ENCODE measurements around the gene RNF224.
"Not testable (repeated sequence)": the region's sequence is repeated elsewhere in the genome, so short reads cannot be mapped to it uniquely, and the experiment has no call there.

RNF224 gene

DNA sequence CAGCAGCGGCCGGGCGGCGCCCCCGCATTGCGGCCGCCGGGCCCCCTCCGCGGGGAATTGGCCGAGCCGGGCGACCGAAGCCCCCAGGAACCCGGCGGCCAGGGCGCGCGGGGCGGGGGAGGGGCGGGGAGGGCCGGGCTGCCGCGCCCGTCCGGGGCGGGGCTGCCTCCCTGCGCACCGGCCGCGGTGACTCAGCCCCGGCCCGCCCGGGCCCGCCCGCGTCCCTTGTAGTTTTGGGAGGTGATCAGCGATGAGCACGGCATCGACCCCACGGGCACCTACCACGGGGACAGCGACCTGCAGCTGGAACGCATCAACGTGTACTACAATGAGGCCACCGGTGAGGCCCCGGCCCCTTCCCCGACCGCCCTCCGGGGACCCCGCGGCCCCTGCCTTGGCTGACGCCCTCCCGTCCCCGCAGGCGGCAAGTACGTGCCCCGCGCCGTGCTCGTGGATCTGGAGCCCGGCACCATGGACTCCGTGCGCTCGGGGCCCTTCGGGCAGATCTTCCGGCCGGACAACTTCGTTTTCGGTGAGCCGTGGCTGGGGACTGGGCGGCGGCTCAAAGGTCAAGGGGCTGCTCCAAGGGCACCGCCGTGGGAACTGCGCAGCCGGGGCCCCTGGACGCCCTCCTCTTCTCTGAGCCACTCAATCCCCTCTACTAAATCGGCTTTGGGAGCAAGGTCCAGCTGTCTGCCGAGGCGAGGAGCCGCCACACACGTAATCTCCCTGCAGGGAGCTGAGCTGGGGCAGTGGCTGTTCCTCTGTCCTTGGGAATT is 14.4 kb downstream of the RNF224 start:
- DNase-seq, result no peak

DNA sequence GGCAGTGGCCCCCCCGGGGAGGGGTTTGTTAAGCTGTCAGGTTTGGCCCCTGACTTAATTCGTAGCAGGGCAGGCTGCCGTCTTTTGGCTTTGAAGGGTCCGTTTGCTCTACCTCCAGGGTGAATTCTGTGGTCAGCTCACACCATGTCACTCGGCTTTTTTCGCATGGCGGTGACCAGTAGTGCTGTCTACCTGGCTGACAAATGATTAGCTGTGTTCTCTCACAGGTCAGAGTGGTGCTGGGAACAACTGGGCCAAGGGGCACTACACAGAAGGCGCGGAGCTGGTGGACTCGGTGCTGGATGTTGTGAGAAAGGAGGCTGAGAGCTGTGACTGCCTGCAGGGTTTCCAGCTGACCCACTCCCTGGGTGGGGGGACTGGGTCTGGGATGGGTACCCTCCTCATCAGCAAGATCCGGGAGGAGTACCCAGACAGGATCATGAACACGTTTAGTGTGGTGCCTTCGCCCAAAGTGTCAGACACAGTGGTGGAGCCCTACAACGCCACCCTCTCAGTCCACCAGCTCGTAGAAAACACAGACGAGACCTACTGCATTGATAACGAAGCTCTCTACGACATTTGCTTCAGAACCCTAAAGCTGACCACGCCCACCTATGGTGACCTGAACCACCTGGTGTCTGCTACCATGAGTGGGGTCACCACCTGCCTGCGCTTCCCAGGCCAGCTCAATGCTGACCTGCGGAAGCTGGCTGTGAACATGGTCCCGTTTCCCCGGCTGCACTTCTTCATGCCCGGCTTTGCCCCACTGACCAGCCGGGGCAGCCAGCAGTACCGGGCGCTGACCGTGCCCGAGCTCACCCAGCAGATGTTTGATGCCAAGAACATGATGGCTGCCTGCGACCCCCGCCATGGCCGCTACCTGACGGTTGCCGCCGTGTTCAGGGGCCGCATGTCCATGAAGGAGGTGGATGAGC is 15.2 kb downstream of the RNF224 start:
- no peak for DNase-seq

DNA sequence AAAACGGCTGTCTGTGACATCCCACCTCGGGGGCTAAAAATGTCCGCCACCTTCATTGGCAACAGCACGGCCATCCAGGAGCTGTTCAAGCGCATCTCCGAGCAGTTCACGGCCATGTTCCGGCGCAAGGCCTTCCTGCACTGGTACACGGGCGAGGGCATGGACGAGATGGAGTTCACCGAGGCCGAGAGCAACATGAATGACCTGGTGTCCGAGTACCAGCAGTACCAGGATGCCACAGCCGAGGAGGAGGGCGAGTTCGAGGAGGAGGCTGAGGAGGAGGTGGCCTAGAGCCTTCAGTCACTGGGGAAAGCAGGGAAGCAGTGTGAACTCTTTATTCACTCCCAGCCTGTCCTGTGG is 15.9 kb downstream of the RNF224 start:
- not testable (repeated sequence) for DNase-seq

DNA sequence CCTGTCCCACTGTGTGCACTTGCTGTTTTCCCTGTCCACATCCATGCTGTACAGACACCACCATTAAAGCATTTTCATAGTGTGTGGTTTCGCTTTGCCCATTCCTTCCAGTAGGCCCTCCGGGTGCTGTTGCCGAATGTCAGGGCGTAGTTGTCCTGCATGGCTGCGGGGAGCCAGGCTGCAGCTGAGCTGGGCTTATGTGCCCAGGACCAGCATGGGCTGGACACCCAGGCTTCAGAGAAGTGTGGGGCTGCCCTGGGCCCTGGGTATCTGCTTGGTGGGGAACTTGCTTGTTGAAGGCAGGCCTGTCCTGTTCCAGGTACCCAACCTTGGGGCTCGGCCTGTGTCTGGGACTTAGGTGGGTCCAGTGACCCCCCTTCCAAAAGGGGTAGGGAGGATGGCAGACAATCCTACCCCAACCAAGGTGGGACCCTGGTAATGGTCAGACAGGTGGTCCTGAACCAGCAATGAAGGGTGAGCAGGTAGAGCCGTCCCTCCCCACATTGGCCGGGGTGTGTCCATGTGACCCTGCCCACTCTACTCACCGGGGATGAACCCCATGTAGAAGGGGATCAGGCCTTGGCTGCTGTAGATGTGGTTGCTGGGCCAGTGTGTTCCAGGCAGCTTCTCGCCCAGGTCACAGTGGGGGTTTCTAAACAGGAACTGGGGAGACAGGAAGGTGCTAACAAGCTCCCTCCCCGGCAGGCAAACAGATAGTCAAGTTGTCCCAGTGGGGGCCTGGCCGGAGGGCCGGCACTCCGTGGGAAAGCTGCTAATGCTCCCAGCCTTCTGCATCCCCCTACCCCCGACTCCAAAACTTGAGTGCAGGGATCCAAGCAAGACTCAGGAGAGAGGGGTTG is 16.6 kb downstream of the RNF224 start:
- no peak for DNase-seq

DNA sequence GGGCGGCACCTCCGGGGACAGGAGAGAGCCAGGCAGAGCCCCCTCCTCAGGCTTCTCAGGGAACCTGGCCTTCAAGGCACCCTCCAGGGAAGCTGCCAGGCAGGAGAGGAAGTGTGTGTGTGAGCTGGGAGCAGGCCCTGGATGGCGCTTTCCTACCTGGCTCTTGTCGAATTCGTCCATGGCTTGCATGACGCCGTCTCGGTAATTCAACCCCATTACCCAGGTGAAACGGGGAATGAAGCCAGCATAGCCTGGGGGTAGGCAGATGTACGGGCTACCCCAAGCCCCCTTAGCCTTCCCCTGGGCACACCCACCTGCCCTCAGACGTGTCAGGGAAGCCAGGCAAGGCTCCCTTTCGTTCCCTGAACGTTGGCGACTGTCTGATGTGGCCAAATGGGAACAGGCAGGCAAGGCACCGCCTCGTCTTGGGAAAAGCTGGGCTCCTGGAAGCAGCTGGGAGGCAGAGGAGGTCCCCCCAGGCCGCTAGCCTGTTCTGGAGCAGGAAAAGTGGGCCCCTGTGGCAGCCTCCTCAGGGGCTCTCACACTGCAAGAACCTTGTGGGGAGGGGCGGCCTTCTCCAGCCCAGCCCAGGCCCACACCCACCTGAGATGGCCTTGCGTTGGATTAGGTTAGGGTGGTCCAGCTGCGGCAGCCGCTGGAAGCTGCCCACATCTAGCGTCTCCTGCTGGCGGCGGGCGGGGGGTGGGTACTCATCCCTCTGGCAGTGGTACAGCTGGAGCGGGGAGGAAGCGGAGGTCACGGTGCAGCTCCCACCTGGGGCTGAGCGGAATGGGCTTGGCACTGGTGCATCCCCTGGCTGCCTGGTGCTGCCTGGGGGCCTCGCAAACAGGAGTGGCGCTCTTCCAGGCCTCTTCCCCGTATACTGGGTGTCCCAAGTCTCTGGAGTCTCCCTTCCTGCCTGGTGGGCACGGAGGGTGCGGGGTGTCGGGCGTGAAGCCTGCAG is 17.5 kb downstream of the RNF224 start:
- DNase-seq, result peak; percentile 41

DNA sequence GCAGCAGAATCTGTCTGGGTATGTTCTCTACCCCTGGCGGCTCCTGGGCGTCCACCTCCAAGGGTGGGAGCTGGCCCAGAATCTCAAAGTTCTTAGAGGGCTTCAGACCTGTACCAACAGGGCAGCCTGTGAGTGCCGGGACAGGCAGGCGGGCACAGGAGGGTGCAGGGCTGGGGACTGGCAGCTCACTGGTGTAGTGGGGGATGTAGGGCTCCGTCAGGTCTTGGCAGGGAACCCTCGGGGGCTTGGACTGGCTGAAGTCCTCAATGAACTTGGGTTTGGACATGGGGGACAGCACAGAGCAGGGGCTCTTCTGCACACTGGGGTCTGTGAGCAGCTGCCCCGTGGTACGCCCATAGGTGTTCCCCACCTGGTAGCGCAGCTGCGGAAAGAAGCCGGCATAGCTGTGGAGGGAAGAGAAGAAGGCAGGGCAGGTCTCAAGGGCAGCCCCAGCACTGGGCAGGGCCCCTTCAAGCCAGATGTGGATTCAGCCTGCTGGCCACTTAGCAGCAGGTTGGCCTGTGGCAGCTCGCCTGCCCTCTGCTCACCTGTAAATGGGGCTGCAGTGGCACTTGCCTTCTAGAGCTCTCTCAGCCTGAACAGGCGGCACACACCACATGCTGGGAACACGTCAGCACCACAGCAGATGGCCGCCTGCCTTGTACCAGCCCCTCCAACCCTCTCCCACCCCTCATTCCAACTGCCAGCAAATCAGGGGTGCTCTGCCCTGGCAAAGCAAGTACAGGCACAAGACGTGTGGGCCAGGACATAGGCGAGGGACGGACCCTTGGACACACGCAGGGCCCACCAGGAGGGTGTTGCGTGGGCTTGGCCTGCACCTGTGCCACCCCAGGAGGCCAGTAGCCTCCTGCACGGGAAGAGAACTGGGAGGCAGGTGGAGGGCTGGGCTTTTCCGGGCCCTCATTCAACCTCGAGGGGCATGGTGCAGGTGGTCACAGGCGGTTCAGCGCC is 18.4 kb downstream of the RNF224 start:
- DNase-seq, result no peak

DNA sequence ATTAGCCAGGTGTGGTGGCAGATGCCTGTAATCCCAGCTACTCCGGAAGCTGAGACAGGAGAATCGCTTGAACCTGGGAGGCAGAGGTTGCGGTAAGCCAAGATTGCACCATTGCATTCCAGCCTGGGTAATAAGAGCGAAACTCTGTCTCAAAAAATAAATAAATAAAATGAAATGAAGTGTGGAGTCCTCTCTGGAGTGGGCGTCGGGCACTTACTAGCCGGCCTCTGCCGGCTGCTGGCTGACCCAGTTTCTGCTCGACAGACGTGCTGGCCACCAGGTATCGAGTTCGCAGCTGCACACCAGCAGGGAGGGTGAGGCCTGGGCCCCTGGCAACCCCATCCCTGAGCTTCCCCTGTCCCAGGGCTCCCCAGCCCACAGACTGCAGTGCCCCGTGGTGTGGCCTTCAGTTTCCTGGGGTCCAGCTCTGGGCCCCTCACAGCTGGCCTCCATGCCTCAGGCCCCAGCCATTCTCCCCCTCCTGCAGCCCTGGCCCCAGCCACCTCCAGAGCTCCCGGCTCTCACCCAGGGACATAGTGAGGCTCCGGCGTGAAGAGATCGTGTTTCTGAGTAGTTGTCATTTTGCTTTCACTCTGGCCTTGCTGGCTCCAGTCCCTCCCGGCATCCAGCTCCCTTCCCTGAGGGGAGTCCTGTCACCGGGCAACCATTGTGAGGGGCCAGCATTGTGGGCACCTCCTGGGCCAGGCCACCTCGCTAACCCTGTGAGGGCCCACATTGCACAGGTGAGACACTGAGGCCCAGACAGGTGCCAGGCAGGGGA is 20.0 kb downstream of the RNF224 start:
- DNase-seq, result no peak

DNA sequence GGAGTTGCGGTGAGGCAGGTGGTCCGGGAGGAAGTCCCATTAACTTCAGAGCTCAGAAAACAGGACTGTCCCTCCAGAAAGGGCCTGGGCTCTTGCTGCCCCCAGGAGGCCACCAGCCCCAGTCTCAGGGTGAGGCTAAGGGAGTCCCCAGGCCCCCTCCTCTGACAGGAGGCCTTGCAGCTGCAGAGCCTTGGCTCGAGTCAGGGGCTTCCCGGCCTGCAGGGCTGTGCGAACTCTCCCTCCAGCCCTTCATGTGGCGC is 20.5 kb downstream of the RNF224 start:
- no peak for DNase-seq

DNA sequence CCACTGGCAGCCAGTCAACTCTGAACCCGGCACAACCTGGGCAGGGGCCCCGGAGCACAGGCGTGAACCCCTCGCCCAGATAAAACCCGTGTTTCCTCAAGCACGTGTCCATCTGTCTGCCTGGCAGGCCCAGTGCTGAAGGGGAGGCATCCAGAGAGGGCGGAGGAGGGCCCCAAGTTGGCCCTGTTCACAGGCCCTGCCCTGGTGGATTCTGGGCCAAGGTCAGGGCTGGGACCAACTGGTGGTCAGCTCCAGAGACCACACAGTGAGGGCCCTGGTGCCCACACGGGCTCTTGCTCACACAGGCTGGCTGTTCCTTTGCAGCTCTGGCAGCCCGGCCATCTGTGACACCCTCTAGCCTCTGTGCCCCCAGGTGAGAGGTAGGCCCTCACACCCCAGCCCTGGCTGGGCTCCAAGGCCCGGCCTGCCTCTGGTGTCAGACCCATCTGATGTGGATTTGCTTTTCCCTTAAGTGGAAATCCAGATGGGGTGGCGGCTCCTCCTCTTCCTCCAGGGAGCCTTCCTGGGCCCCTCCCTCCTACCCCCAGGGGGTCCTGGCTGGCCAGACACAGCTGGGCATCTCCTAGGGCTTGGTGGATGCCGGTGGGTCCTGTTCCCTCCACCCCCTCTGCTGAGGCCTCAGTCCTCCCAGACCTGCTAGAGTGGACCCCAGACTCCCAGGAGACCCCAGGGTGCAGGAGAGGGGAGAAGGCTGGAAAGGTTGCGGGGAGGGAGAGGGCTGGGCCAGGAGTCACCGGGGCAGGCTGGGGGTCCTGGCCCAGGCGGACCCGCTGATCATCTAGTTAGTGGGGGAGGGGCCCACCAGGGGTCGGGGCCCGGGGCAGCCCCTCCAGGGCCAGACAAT is 23.3 kb downstream of the RNF224 start:
- no peak for DNase-seq

DNA sequence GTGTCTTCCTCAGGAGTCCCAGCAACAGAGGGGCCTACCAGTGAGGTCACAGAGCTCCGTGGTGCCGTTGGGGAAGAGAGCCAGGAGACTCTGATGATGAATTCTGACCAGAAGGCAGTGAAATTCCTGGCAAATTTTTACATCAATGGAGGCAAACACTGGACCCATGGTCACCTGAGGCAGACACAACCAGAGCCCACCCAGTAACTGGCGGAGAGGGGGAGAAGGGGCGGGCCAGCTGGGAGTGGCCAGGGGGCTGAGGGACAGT is 23.8 kb downstream of the RNF224 start, which contains the start of gene STPG3:
Gene STPG3, plus strand, starts transcription at position 93 of the 268 bp plus-strand sequence. Its CDS starts 1 bp downstream, at position 94.
- DNase-seq, result no peak

DNA sequence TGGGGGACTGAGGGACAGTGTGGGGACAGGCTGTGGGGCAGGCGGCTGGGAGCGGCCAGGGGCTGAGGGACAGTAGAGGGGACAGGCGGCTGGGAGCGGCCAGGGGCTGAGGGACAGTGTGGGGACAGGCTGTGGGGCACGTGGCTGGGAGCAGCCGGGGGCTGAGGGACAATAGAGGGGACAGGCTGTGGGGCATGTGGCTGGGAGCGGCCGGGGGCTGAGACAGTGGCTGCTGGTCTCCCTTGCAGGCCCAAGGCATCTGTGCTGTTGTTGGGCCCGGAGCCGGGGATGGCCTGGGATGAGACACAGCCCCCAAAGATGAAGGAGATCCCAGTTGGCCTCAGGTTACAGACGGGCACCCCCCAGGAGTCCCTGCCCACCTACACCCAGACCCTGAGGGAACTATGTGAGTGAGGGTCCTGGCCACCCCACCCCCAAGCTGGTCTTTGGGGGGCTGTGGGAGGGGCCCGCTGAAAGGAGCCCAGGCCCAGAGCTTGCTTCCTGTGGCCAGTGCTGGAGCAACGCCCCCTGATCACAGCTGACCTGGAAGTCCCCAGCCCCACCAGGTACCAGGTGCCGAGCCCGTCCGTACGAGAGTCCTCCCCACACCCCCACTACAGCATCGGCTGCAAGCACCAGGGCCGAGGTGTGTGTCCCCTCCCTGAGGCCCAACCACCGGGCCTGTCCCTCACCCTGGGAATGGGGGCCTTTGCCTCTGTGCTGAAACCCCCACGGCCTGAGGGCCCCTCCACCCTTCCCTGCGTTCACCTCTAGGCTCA is 24.4 kb downstream of the RNF224 start:
- DNase-seq, result no peak

DNA sequence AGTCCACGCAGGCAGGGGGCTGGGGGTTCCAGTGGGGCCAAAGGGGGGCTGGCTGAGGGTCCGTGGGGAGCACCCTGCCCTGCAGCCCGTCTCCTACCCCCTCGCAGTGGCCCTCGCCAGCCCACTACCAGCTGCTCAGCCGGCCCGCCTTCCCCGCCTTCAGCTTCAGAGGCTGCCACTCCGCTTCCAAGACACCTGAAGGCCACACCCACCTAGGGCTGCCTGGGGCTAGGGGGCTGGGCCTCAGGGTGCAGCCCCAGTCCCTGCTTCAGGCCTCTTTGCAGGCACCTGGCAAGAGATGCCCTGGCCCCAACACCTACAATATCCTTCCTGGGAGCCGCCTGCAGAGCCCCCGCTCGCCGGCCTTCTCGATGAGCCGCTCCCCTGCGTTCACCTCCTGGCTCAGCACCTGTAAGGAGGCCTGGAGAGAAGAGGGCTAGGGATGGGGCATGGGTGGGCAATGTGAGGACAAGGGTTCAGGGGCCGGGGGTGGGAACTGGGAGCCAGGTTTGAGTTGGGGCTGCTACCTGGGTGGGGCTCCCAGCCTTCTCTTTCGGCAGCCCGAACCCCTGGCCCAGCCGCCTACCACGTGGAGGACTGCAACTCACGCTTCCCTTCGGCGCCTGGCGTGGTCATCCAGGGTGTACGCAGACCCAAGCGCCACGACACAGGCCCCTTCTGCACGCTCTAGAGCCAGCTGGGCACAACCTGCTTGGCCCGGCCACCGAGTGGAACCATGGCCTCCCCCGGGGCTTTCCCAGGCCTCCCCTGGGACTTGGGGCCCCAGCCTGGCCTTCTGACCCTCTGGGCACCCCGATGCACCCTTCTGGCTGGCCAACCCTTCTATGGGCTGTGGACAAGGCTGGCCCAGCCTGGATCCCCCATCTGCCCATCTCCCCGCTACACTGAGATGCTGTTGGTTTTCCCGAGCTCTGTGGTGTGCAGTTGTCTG is 25.5 kb downstream of the RNF224 start:
- DNase-seq, result peak; percentile 25

DNA sequence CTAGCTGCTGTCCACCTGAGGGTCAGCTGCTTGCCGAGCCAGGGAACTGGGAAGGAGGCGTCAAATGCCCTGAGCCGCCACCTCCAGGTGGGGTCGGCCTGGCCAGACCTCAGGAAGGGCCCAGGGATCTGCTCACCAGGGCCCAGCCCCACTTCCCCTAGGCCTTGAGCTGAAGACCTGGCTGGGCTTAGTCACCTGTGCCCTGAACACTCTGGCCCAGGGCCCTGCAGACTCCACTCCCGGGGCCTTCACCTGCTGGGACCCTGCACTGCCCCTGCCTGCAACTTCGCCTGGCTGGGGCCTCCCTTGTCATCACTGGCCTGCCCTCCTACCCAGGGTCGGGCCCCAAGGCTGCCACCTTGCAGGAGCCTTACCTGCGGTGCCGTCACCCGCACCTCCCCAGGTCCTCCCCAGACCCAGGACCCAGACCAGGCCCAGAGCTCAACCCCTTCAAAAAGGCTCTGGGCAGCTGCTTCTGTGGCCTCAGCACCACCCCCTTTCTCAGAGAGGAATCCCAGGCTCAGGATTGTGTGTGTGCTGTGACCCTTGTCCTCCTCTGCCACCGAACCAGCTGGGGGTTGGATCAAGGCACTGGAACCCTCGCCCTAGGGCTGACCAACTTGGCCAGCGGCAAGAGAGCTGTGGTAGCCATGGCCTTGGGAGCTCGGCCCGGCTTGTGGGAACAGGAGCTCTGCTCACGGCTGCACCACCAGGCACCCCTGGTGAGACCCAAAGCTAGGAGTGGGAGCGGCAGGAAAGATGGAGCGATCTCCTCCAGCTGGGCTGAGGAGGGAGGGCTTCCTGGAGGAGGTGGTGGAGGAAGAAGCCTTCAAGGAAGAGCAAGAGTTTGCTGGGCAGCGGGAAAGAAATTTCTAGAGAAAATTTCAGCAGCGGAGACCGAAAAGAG is 26.7 kb downstream of the RNF224 start:
- no peak for DNase-seq

DNA sequence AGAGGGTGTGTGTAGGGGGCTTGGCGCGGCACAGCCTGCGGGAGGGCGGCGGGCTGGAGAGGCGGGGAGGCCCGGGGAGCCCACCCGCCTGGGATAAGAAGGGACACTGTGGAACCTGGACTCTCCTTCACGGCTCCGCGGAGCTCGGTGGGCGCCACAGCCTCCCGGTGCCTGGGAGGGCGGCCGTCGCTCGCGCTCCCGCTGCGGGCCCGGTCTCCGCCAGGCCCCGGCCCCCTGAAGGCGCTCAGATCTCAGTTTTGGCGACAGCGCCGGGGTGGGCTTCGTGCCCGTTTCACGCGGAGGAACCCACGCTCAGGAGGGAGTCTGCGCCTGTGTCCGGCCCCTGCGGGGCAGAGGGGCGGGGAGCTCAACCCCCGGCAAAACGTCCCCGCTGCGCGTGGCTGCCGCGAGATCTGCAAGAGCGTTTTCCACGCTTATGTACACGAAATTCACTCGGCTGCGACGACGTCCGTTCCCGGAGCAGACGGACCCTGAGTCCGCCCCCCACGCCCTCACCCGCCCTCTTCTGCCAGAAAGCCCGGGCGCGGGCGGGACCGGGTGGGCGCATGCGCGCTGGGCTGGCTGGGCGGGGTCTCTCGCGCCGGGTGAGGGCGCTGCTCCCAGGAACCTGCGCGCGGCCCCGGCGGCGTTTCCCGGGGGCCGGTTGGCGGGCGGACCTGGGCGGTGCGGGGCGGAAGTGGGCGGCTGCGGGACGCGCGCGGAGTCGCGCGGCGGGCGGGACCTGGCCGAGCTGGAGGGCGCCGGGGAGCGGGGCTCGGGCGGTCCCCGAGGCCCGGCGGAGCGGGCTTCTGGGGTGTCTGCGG is 27.5 kb downstream of the RNF224 start, which contains the start of gene NELFB:
Gene NELFB, plus strand, starts transcription at position 704 of the 824 bp plus-strand sequence.
- peak; percentile 81 for DNase-seq

Data from NCI-H1436 (cell line).